WTC11 (cell line): ENCODE data around the gene WNT5B.

ENCODE experiments used
- FOXJ3 ChIP-seq: sonication (generic); formaldehyde crosslinking; IDR thresholded peaks from 2 replicates; pipeline ENCODE4 v1.9.0; 2021; ENCODE audit warnings: missing genetic modification reagents, mild to moderate bottlenecking, borderline replicate concordance
- NR2C2 ChIP-seq: sonication (generic); formaldehyde crosslinking; IDR thresholded peaks from 2 replicates; pipeline ENCODE4 v1.8.0; 2022; ENCODE audit warnings: mild to moderate bottlenecking, missing genetic modification reagents
- NR3C1 ChIP-seq: sonication (generic); formaldehyde crosslinking; conservative IDR thresholded peaks from 2 replicates; pipeline ENCODE4 v1.8.1; 2023; ENCODE audit warnings: low read depth, mild to moderate bottlenecking, missing genetic modification reagents
- SP1 ChIP-seq: sonication (generic); formaldehyde crosslinking; conservative IDR thresholded peaks from 2 replicates; pipeline ENCODE4 v1.8.1; 2022; ENCODE audit warnings: missing genetic modification reagents
- TCF7 ChIP-seq: sonication (generic); formaldehyde crosslinking; IDR thresholded peaks from 2 replicates; pipeline ENCODE4 v1.8.0; 2022; ENCODE audit warnings: mild to moderate bottlenecking, low read depth, missing genetic modification reagents, moderate library complexity
- TEAD1 ChIP-seq: sonication (generic); formaldehyde crosslinking; IDR thresholded peaks from 2 replicates; pipeline ENCODE4 v1.8.0; 2022; ENCODE audit warnings: mild to moderate bottlenecking, missing genetic modification reagents
- TP53 ChIP-seq: sonication (generic); formaldehyde crosslinking; IDR thresholded peaks from 2 replicates; pipeline ENCODE4 v1.8.1; 2023; ENCODE audit warnings: mild to moderate bottlenecking, missing genetic modification reagents
- ZNF121 ChIP-seq: sonication (generic); formaldehyde crosslinking; IDR thresholded peaks from 2 replicates; pipeline ENCODE4 v1.8.0; 2023; ENCODE audit warnings: missing genetic modification reagents
- TF ChIP-seq, protein P1 (sequence below): fragments of 200-600 bp; IDR thresholded peaks from 2 replicates; pipeline ENCODE4 v1.8.0; 2022; ENCODE audit warnings: antibody characterized with exemption
- TF ChIP-seq, protein P2 (sequence below): sonication (generic); formaldehyde crosslinking; IDR thresholded peaks from 2 replicates; pipeline ENCODE4 v1.8.1; 2023; ENCODE audit warnings: mild to moderate bottlenecking, missing genetic modification reagents

DNA sequence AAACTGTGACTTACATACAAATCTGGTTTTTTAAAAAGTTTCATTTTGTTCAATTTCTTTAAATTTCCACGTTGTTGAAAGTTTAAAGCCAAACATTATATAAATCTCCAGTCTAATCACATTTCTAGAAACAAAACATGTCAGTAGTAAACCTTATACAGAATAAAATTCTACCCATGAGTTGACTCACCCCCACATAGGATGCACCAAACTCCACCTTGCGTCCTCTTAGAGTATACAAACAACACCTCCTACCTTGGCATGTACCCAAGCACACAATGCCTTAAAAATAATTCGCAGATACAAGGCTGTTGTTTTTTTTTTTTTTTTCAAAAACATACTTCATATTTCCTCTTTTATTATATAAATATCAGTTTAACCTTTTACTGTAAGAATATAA, 38.0 kb upstream of the WNT5B start:
- TF ChIP-seq, protein P1, sequence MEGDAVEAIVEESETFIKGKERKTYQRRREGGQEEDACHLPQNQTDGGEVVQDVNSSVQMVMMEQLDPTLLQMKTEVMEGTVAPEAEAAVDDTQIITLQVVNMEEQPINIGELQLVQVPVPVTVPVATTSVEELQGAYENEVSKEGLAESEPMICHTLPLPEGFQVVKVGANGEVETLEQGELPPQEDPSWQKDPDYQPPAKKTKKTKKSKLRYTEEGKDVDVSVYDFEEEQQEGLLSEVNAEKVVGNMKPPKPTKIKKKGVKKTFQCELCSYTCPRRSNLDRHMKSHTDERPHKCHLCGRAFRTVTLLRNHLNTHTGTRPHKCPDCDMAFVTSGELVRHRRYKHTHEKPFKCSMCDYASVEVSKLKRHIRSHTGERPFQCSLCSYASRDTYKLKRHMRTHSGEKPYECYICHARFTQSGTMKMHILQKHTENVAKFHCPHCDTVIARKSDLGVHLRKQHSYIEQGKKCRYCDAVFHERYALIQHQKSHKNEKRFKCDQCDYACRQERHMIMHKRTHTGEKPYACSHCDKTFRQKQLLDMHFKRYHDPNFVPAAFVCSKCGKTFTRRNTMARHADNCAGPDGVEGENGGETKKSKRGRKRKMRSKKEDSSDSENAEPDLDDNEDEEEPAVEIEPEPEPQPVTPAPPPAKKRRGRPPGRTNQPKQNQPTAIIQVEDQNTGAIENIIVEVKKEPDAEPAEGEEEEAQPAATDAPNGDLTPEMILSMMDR, result no peak
- TF ChIP-seq NR2C2 (CRISPR knock-in tag) (no peak), TCF7 (CRISPR knock-in tag) (no peak), TEAD1 (CRISPR knock-in tag) (no peak), ZNF121 (no peak), NR3C1 (CRISPR knock-in tag) (no peak), FOXJ3 (no peak), TP53 (CRISPR knock-in tag) (no peak), SP1 (CRISPR knock-in tag) (no peak)
- TF ChIP-seq, protein P2, sequence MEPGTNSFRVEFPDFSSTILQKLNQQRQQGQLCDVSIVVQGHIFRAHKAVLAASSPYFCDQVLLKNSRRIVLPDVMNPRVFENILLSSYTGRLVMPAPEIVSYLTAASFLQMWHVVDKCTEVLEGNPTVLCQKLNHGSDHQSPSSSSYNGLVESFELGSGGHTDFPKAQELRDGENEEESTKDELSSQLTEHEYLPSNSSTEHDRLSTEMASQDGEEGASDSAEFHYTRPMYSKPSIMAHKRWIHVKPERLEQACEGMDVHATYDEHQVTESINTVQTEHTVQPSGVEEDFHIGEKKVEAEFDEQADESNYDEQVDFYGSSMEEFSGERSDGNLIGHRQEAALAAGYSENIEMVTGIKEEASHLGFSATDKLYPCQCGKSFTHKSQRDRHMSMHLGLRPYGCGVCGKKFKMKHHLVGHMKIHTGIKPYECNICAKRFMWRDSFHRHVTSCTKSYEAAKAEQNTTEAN, result no peak
